Neural cell (in vitro differentiated cells): ENCODE data around the gene ANKRD44. TPM values are rescaled to one million over a fixed set of nuclear protein-coding genes. Genes with fewer than 3 reads are reported as not detected.

ENCODE experiments used
- H2AFZ ChIP-seq: fragments of 200-600, 300-800 bp; sonication (generic), shearing (Covaris generic); 2 replicates; pipeline ENCODE4 v1.6.0; 2014; ENCODE audit warnings: low read depth, mild to moderate bottlenecking, antibody characterized with exemption, low read length, moderate library complexity
- H3F3A ChIP-seq: fragments of 200-600 bp; shearing (Covaris generic); 2 replicates; pipeline ENCODE4 v1.6.1; 2016; ENCODE audit warnings: mild to moderate bottlenecking, moderate library complexity, mixed read lengths, antibody characterized with exemption, low read length; ENCODE audit not compliant: insufficient read depth, poor library complexity, severe bottlenecking
- H3K27ac ChIP-seq: fragments of 200-600, 300-800 bp; sonication (generic), shearing (Covaris generic); 2 replicates; pipeline ENCODE4 v1.5.1; 2014; ENCODE audit warnings: mild to moderate bottlenecking, low read length, moderate library complexity
- H3K27me3 ChIP-seq: fragments of 300-800, 200-600 bp; sonication (generic), shearing (Covaris generic); 2 replicates; pipeline ENCODE4 v1.6.0; 2014; ENCODE audit warnings: mild to moderate bottlenecking, low read depth, low read length, moderate library complexity; ENCODE audit not compliant: insufficient read depth
- H3K36me3 ChIP-seq: fragments of 300-800, 200-600 bp; sonication (generic), shearing (Covaris generic); 2 replicates; pipeline ENCODE4 v1.5.1; 2014; ENCODE audit warnings: mild to moderate bottlenecking, antibody characterized with exemption, low read length, moderate library complexity; ENCODE audit not compliant: insufficient read depth
- H3K4me2 ChIP-seq: fragments of 300-800, 200-600 bp; sonication (generic), shearing (Covaris generic); 2 replicates; pipeline ENCODE4 v1.6.0; 2014; ENCODE audit warnings: mild to moderate bottlenecking, low read length
- H3K4me3 ChIP-seq: fragments of 300-800, 200-600 bp; sonication (generic), shearing (Covaris generic); 2 replicates; pipeline ENCODE4 v1.5.1; 2014; ENCODE audit warnings: mild to moderate bottlenecking, low read length, moderate library complexity
- H3K79me2 ChIP-seq: fragments of 200-600 bp; shearing (Covaris generic); replicated peaks from 2 replicates; pipeline ENCODE4 v1.6.0; 2014; ENCODE audit warnings: mild to moderate bottlenecking, low read length, moderate library complexity; ENCODE audit not compliant: insufficient read depth
- H3K9ac ChIP-seq: fragments of 300-800, 200-600 bp; sonication (generic), shearing (Covaris generic); 2 replicates; pipeline ENCODE4 v1.6.1; 2016; ENCODE audit warnings: mild to moderate bottlenecking, low read length, mixed read lengths
- H3K9me2 ChIP-seq: fragments of 200-600 bp; shearing (Covaris generic); 2 replicates; pipeline ENCODE4 v1.6.1; 2016; ENCODE audit warnings: mild to moderate bottlenecking, low read length, mixed read lengths; ENCODE audit not compliant: insufficient read depth
- H3K9me3 ChIP-seq: fragments of 200-600, 300-800 bp; sonication (generic), shearing (Covaris generic); 2 replicates; pipeline ENCODE4 v1.6.1; 2016; ENCODE audit warnings: mild to moderate bottlenecking, mixed run types, low read length, moderate library complexity, mixed read lengths
- H4K20me1 ChIP-seq: fragments of 200-600 bp; shearing (Covaris generic); 2 replicates; pipeline ENCODE4 v1.6.1; 2016; ENCODE audit warnings: mild to moderate bottlenecking, mixed run types; ENCODE audit not compliant: insufficient read depth
- CTCF ChIP-seq: fragments of 450-650 bp; IDR thresholded peaks from 2 replicates; pipeline ENCODE4 v1.5.1; 2014; ENCODE audit warnings: antibody characterized with exemption, mild to moderate bottlenecking, moderate library complexity; ENCODE audit not compliant: poor library complexity, severe bottlenecking
- EP300 ChIP-seq: fragments of 450-650 bp; conservative IDR thresholded peaks from 2 replicates; pipeline ENCODE4 v1.6.1; 2014; ENCODE audit warnings: antibody characterized with exemption, mild to moderate bottlenecking, moderate library complexity; ENCODE audit not compliant: poor library complexity, severe bottlenecking
- EZH2 ChIP-seq: fragments of 200-600, 300-800 bp; shearing (Covaris generic), sonication (generic); IDR thresholded peaks from 2 replicates; pipeline ENCODE4 v1.6.1; 2014; ENCODE audit warnings: antibody characterized with exemption, low read length, borderline replicate concordance, mild to moderate bottlenecking; ENCODE audit not compliant: insufficient read depth, poor library complexity, severe bottlenecking
- MXI1 ChIP-seq: fragments of 450-650 bp; conservative IDR thresholded peaks from 2 replicates; pipeline ENCODE4 v1.6.1; 2014; ENCODE audit warnings: antibody characterized with exemption, mild to moderate bottlenecking; ENCODE audit not compliant: poor library complexity, severe bottlenecking
- POLR2AphosphoS5 ChIP-seq: IDR thresholded peaks from 2 replicates; pipeline ENCODE4 v1.6.1; 2012
- RAD21 ChIP-seq: fragments of 450-650 bp; conservative IDR thresholded peaks from 2 replicates; pipeline ENCODE4 v1.6.1; 2014; ENCODE audit warnings: antibody characterized with exemption, mild to moderate bottlenecking, moderate library complexity
- REST ChIP-seq: IDR thresholded peaks from 2 replicates; pipeline ENCODE4 v1.6.1; 2012; ENCODE audit warnings: borderline replicate concordance
- SMC3 ChIP-seq: fragments of 450-650 bp; conservative IDR thresholded peaks from 2 replicates; pipeline ENCODE4 v1.6.1; 2014; ENCODE audit warnings: antibody characterized with exemption, mild to moderate bottlenecking, moderate library complexity; ENCODE audit not compliant: poor library complexity
- TAF1 ChIP-seq: IDR thresholded peaks from 2 replicates; pipeline ENCODE4 v1.6.1; 2012; ENCODE audit warnings: low read depth
- polyA plus RNA-seq: library from polyadenylated mRNA; depleted of rRNA; stranded (reverse); fragments of >200 nt; gene quantifications from 2 replicates; pipeline ENCODE4 v1.2.3, GENCODE V29; 2014

ANKRD44 gene
- polyA plus RNA-seq, 1 donor from 2014 or later = 94.3 TPM

- Histone ChIP-seq H4K20me1 (no peaks in the 10 kb centered on the region), H3K79me2 (no peaks in the 10 kb centered on the region), H3K9me3 (no peaks in the 10 kb centered on the region), H2AFZ (no peak overlapping the region), H3K27me3 (no peaks in the 10 kb centered on the region), H3F3A (no peaks in the 10 kb centered on the region), H3K4me2 (no peak overlapping the region), H3K9ac (no peak overlapping the region), H3K9me2 (no peaks in the 10 kb centered on the region), H3K27ac (no peak overlapping the region), H3K4me3 (no peak overlapping the region), H3K36me3 (no peaks in the 10 kb centered on the region)
- TF ChIP-seq EZH2 (no peak), EP300 (no peak), REST (no peak), POLR2AphosphoS5 (no peak), SMC3 (no peak), TAF1 (no peak), MXI1 (no peak), CTCF (no peak)
These were observed 176.4 kb downstream of the ANKRD44 start for GRCh38 chr2:197134206-197134605.

- TF ChIP-seq RAD21 (no peak), EZH2 (no peak), EP300 (no peak), TAF1 (no peak), REST (no peak), CTCF (no peak), POLR2AphosphoS5 (no peak), SMC3 (no peak), MXI1 (no peak)
- H3F3A ChIP-seq = no peaks in the 10 kb centered on the region
- no peaks in the 10 kb centered on the region for H3K36me3 ChIP-seq
These were observed 179.1 kb downstream of the ANKRD44 start for GRCh38 chr2:197131558-197131855.

More at GRCh38 chr2:197131558-197131855, 179.1 kb downstream of the ANKRD44 start:
- H3K27me3 ChIP-seq = no peaks in the 10 kb centered on the region
- no peak overlapping the region for H2AFZ ChIP-seq
- H3K9ac ChIP-seq = no peak overlapping the region
- no peak overlapping the region for H3K27ac ChIP-seq
- H4K20me1 ChIP-seq = no peaks in the 10 kb centered on the region
- H3K9me3 ChIP-seq = no peaks in the 10 kb centered on the region
- no peak overlapping the region for H3K4me2 ChIP-seq
- H3K79me2 ChIP-seq = no peaks in the 10 kb centered on the region
- no peaks in the 10 kb centered on the region for H3K9me2 ChIP-seq
- H3K4me3 ChIP-seq = no peak overlapping the region
